Adrenal gland (tissue), 12 donors: ENCODE results near the gene MUC6. TPM values are rescaled to one million over a fixed set of nuclear protein-coding genes. Genes with fewer than 3 reads are reported as not detected.
A peak's percentile ranks its signal among the peaks of the same experiment; 100 is the strongest.

Source experiments
- DNase-seq, 7 donors: peaks; one replicate each; pipeline ENCODE4 v3.0.0-alpha.2; 2019 to 2020
- H3K27ac ChIP-seq, 5 donors: fragments of 200-600 bp; sonication (generic) in 4 of 5; 1 replicate in 3 of 5; 2 replicates in 2 of 5; pipeline versions ENCODE4 v1.5.1 to v1.8.0; 2016 to 2020; ENCODE audit warnings: mild to moderate bottlenecking in 1 of 5
- H3K27me3 ChIP-seq: fragments of 200-600 bp; 2 replicates; pipeline ENCODE4 v1.8.0; 2021
- H3K36me3 ChIP-seq, 2 donors: fragments of 200-600 bp; replicated peaks in 1 of 2; 1 replicate in 1 of 2; 2 replicates in 1 of 2; pipeline versions ENCODE4 v1.5.1 to v1.8.0; 2018 to 2022
- H3K4me1 ChIP-seq, 2 donors: fragments of 200-600 bp; replicated peaks in 1 of 2; 1 replicate in 1 of 2; 2 replicates in 1 of 2; pipeline versions ENCODE4 v1.5.1 to v1.8.0; 2018 to 2021
- H3K4me3 ChIP-seq, 4 donors: fragments of 200-600 bp; sonication (generic) in 3 of 4; one replicate each; pipeline ENCODE4 v1.5.1; 2016 to 2018
- H3K9me3 ChIP-seq, 3 donors: fragments of 200-600 bp; sonication (generic) in 1 of 3; replicated peaks in 1 of 3; 1 replicate in 2 of 3; 2 replicates in 1 of 3; pipeline versions ENCODE4 v1.5.1 to v1.8.0; 2016 to 2021
- POLR2A ChIP-seq, 2 donors: fragments of 450-650 bp; IDR thresholded peaks; one replicate each; pipeline ENCODE4 v1.6.1; 2017; ENCODE audit warnings: antibody characterized with exemption in 2 of 2, mild to moderate bottlenecking in 2 of 2, moderate library complexity in 1 of 2
- WGBS, 4 donors: extraction: QIAGEN DNeasy Blood & Tissue Kit in 2 of 4; methylation state at CpG; one replicate each; pipeline versions ENCODE4 v1.1.5 to v1.1.7; 2013 to 2017; 5-methylcytosine and 5-hydroxymethylcytosine counted together
- intact Hi-C, 2 donors: fragments of 100-400 bp; cut with DNase I; formaldehyde crosslinking; loops; one replicate each; pipeline versions ENCODE4 v1.14.1 to v1.15.0; 2022 to 2023
- polyA plus RNA-seq, 3 donors: library from polyadenylated mRNA; stranded (reverse); fragments of 200-250 nt in 2 of 3; fragments of 350-450 nt in 1 of 3; fragmentation: Illumina TruSeq in 1 of 3; extraction: RNeasy Lipid Tissue Mini Kit (QIAGEN cat#74804) in 1 of 3; gene quantifications; one replicate each; pipeline ENCODE4 v1.2.3, GENCODE V29; 2013 to 2014
- total RNA-seq, 9 donors: library from RNA; depleted of rRNA in 4 of 9; stranded (reverse); fragments of >200 nt in 4 of 9; fragments of 120-200 nt in 1 of 9; fragmentation: NEBNext Ultra II Directional in 1 of 9; extraction: Animal tissue kit (Norgen Biotek cat#: 25700) in 1 of 9; gene quantifications; one replicate each; pipeline versions ENCODE4 v1.1.0 to v1.2.4, GENCODE V29; 2013 to 2023
- TF ChIP-seq, protein P1 (sequence below), 6 experiments: fragments of 450-650 bp in 4 of 6; fragments of 200-600 bp in 2 of 6; sonication (generic) in 1 of 6; IDR thresholded peaks; 1 replicate in 5 of 6; 2 replicates in 1 of 6; pipeline versions ENCODE4 v1.5.1 to v1.8.0; 2016 to 2021; ENCODE audit warnings: antibody characterized with exemption in 6 of 6, mild to moderate bottlenecking in 2 of 6, moderate library complexity in 1 of 6
- donor health status: healthy with polysubstance abuse.
- donor health status: Bipolar disorder and iron deficiency.
- donor health status: DM: yes; HTN: yes; CAD: no.
- donor health status: DM: no; HTN: no; CAD: no.
- donor health status: DM: no; HTN: no; CAD: no.
- donor health status: DM: yes; HTN: yes; CAD: no.

MUC6 gene
- total and polyA plus RNA-seq, 12 donors, result under 0.01 to 0.72 (median 0.04) TPM; not detected in 7

DNA sequence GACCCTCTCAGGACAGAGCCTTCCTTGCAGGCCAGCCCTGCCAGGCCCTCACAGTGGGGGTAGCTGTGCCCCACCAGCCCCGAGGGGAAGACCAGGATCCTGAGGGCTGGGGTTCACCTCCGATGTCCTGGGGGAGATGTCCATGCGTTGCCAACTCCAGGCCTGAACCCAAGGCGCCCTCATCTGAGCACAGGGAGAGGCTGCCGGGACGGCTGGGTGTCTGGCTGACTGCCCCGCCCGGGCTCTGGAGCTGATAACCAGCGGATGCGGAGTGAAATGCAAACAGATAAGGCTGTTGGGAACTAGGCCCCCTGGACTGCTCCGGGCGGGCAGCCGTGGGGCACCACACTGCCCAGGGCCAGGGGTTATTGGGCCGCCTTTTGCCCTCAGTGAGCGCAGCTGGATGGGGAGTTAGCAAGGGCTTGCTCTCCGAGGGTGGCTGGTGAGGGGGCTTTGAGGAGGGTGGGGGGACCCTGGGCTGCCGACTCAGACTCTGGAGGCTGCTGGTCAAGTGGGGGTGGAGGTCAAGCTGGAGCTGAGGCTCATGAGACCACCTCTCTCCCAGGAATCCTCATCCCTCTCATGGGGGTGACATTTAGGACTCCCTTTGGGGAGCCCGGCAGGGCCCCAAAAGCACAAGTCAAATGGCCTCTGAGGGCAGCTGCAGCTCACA, 5.6 kb upstream of the MUC6 start:
- DNase-seq, result peak in 1 of 7 donors; percentile 5
- intact Hi-C loops, result no loop called here
- no peaks in the 10 kb centered on the region for H3K36me3 ChIP-seq
- no peaks in the 10 kb centered on the region for H3K9me3 ChIP-seq
- H3K4me3 ChIP-seq, result no peak overlapping the region
- 62 to 80% (median 69%) methylated on average over 2 to 18 of the region's 18 CpGs for WGBS, 4 donors
- H3K27me3 ChIP-seq, result peaks cover 4% of the 10 kb centered on the region
- no peak overlapping the region for H3K27ac ChIP-seq
- TF ChIP-seq, protein P1, sequence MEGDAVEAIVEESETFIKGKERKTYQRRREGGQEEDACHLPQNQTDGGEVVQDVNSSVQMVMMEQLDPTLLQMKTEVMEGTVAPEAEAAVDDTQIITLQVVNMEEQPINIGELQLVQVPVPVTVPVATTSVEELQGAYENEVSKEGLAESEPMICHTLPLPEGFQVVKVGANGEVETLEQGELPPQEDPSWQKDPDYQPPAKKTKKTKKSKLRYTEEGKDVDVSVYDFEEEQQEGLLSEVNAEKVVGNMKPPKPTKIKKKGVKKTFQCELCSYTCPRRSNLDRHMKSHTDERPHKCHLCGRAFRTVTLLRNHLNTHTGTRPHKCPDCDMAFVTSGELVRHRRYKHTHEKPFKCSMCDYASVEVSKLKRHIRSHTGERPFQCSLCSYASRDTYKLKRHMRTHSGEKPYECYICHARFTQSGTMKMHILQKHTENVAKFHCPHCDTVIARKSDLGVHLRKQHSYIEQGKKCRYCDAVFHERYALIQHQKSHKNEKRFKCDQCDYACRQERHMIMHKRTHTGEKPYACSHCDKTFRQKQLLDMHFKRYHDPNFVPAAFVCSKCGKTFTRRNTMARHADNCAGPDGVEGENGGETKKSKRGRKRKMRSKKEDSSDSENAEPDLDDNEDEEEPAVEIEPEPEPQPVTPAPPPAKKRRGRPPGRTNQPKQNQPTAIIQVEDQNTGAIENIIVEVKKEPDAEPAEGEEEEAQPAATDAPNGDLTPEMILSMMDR (IDR thresholded peaks at IDR 0.05), result no peak
- TF ChIP-seq POLR2A (IDR thresholded peaks at IDR 0.05), result no peak
- H3K4me1 ChIP-seq, result no peaks in the 10 kb centered on the region

DNA sequence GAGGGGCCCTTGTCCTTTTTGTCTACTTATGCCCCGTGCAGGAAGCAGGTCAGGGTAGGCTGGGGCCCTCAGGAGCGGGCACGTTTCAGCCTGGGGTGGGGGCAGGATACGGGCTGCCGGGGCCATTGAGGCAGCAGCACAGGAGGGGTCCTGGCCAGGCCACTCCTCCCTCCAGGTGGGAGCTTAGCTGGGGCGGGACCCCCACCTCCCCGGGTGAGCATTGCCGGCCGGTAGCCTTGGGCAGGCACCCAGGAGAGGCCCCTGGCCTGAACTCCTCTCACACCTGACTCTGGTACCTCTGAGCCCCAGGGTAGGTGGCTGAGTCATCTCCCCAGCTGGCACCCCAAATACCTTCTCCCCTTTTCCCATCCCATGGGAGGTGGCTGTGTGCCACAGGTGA, 5.0 kb upstream of the MUC6 start:
- H3K4me3 ChIP-seq, result no peak overlapping the region
- H3K4me1 ChIP-seq, result no peaks in the 10 kb centered on the region
- H3K27ac ChIP-seq, result no peak overlapping the region
- WGBS, 4 donors, result 40 to 61% (median 56%) methylated on average over 1 to 9 of the region's 9 CpGs; no CpG with 5 or more reads in 1 of the 4 donors
- intact Hi-C loops, result no loop called here
- peaks cover 4% of the 10 kb centered on the region for H3K27me3 ChIP-seq
- no peak for DNase-seq
- no peak for TF ChIP-seq POLR2A (IDR thresholded peaks at IDR 0.05)
- TF ChIP-seq, protein P1 (IDR thresholded peaks at IDR 0.05), result no peak
- no peaks in the 10 kb centered on the region for H3K9me3 ChIP-seq
- no peaks in the 10 kb centered on the region for H3K36me3 ChIP-seq

DNA sequence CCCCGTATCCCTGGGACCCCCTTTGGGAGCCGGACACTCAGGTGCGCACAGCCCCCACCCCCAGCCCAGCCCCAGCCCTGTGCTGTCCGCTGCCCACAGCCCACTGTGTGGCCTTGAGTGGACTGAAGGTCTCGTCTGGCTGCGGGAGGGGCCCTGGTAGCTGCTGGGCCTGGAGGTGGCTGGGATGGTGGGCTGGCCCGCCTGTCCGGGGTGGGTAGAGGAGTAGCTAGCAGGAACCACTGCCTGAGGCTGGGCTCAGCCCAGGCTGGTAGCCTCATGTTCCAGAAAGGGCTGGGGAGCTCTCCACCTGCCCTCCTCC, 4.6 kb upstream of the MUC6 start:
- WGBS, 4 donors, result 58 to 63% methylated on average over 8 of the region's 8 CpGs; no CpG with 5 or more reads in 2 of the 4 donors
- no peaks in the 10 kb centered on the region for H3K9me3 ChIP-seq
- peaks cover 4% of the 10 kb centered on the region for H3K27me3 ChIP-seq
- no peak overlapping the region for H3K4me3 ChIP-seq
- H3K27ac ChIP-seq, result no peak overlapping the region
- no peak for TF ChIP-seq POLR2A (IDR thresholded peaks at IDR 0.05)
- TF ChIP-seq, protein P1 (IDR thresholded peaks at IDR 0.05), result no peak
- H3K4me1 ChIP-seq, result no peaks in the 10 kb centered on the region
- no peaks in the 10 kb centered on the region for H3K36me3 ChIP-seq
- intact Hi-C loops, result no loop called here
- no peak for DNase-seq

DNA sequence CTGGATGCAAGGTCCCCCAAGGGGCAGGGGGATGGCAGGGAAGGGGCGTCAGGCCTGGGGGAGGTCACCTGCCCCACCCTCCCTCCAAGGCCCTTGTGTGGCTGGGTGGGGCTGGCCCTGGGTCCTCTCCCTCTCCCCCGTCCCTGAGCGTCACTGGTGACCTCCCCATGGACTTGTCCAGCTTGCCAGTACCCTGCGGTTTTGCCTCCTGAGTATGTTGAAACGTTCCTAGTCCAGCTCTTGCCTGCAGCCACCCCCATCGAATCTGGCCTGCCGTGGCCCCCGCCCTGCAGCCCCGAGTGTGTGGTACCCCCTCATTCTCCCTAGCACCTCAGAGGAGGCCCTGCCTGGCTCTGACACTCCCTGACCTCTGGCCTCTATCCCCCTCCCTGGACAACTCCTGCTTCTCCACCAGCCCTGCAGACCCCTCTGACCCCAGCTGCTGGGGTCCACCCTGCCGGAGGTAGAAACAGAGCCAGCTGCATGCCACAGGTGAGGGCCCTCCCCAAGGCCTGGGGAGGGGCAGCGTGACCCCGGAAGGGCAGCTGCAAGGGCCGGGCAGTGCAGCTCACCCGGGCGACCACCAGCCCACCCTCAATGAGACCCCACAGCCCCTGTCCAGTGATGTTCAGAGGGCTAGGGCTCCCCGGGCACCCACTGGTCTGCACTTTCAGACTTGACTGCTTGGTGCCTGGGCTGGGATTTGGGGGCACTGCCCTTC, 4.1 kb upstream of the MUC6 start:
- Histone ChIP-seq H3K4me3 (no peak overlapping the region), H3K4me1 (no peaks in the 10 kb centered on the region), H3K27ac (no peak overlapping the region), H3K9me3 (no peaks in the 10 kb centered on the region), H3K27me3 (peaks cover 4% of the 10 kb centered on the region), H3K36me3 (no peaks in the 10 kb centered on the region)
- intact Hi-C loops, result no loop called here
- WGBS, 4 donors, result 73 to 79% (median 78%) methylated on average over 7 to 16 of the region's 16 CpGs
- TF ChIP-seq, protein P1 (IDR thresholded peaks at IDR 0.05), result no peak
- TF ChIP-seq POLR2A (IDR thresholded peaks at IDR 0.05), result no peak
- DNase-seq, result no peak
